WTC11 (cell line): ENCODE measurements around the gene SH3PXD2A. TPM values are rescaled to one million over a fixed set of nuclear protein-coding genes. Genes with fewer than 3 reads are reported as not detected.

Source experiments
- ATAC-seq: fragments of 200-7000 bp; cut with Tn5 transposase; 2 replicates; pipeline ENCODE4 v1.10.0; 2021; ENCODE audit warnings: mild to moderate bottlenecking, moderate library complexity
- CTCF ChIA-PET: fragments of 300-600 bp; sonication (Branson Sonifier 250); formaldehyde crosslinking; loops from one replicate; lab custom pipeline; 2021; ENCODE audit warnings: antibody characterized with exemption; lab: Charles Lee
- POLR2A ChIA-PET: fragments of 350-600 bp; sonication (Branson Sonifier 250); formaldehyde crosslinking; loops from one replicate; lab custom pipeline; 2021; ENCODE audit warnings: antibody characterized with exemption; lab: Charles Lee
- DNase-seq: peaks from one replicate; pipeline ENCODE4 v3.0.0; 2021; ENCODE audit warnings: low spot score
- H3K27ac Mint-ChIP-seq: 2 replicates; pipeline ENCODE4 v1.8.0; 2021; ENCODE audit warnings: mixed read lengths
- H3K27me3 Mint-ChIP-seq: 2 replicates; pipeline ENCODE4 v1.8.0; 2021; ENCODE audit warnings: low read depth, mild to moderate bottlenecking, moderate library complexity, mixed read lengths
- H3K36me3 Mint-ChIP-seq: 2 replicates; pipeline ENCODE4 v1.8.0; 2021; ENCODE audit warnings: mixed read lengths
- H3K4me1 Mint-ChIP-seq: 2 replicates; pipeline ENCODE4 v1.8.0; 2022; ENCODE audit warnings: mixed read lengths
- H3K4me3 Mint-ChIP-seq: 2 replicates; pipeline ENCODE4 v1.8.0; 2021; ENCODE audit warnings: mild to moderate bottlenecking, moderate library complexity, mixed read lengths
- H3K9me3 Mint-ChIP-seq: 2 replicates; pipeline ENCODE4 v1.8.0; 2021; ENCODE audit warnings: mixed read lengths
- ATF1 ChIP-seq: sonication (generic); formaldehyde crosslinking; IDR thresholded peaks from 2 replicates; pipeline ENCODE4 v1.8.1; 2023; ENCODE audit warnings: mild to moderate bottlenecking, moderate library complexity, missing genetic modification reagents
- ERG ChIP-seq: fragments of 250-450 bp; sonication (Bioruptor Pico); IDR thresholded peaks from 2 replicates; pipeline ENCODE4 v1.8.0; 2021; ENCODE audit warnings: mild to moderate bottlenecking
- FOXP1 ChIP-seq: sonication (generic); formaldehyde crosslinking; IDR thresholded peaks from 2 replicates; pipeline ENCODE4 v1.8.0; 2022; ENCODE audit warnings: missing genetic modification reagents, mild to moderate bottlenecking, moderate library complexity, borderline replicate concordance
- GABPB1 ChIP-seq: sonication (generic); formaldehyde crosslinking; IDR thresholded peaks from 2 replicates; pipeline ENCODE4 v1.8.1; 2023; ENCODE audit warnings: mild to moderate bottlenecking, missing genetic modification reagents
- HMGA2 ChIP-seq: fragments of 250-450 bp; sonication (Bioruptor Pico); IDR thresholded peaks from 2 replicates; pipeline ENCODE4 v1.4.0; 2021; ENCODE audit warnings: mild to moderate bottlenecking, moderate library complexity
- IRF1 ChIP-seq: sonication (generic); formaldehyde crosslinking; IDR thresholded peaks from 2 replicates; pipeline ENCODE4 v1.8.0; 2023; ENCODE audit warnings: missing genetic modification reagents
- JUN ChIP-seq: sonication (generic); formaldehyde crosslinking; IDR thresholded peaks from 2 replicates; pipeline ENCODE4 v1.8.0; 2023; ENCODE audit warnings: mild to moderate bottlenecking, missing genetic modification reagents
- MAX ChIP-seq: sonication (generic); formaldehyde crosslinking; IDR thresholded peaks from 2 replicates; pipeline ENCODE4 v1.8.0; 2022; ENCODE audit warnings: mild to moderate bottlenecking, missing genetic modification reagents
- MLX ChIP-seq: sonication (generic); formaldehyde crosslinking; IDR thresholded peaks from 2 replicates; pipeline ENCODE4 v1.8.1; 2023; ENCODE audit warnings: mild to moderate bottlenecking, missing genetic modification reagents, moderate library complexity
- NFYB ChIP-seq: sonication (generic); formaldehyde crosslinking; conservative IDR thresholded peaks from 2 replicates; pipeline ENCODE4 v1.8.0; 2022; ENCODE audit warnings: low read depth, missing genetic modification reagents
- NR3C1 ChIP-seq: sonication (generic); formaldehyde crosslinking; conservative IDR thresholded peaks from 2 replicates; pipeline ENCODE4 v1.8.1; 2023; ENCODE audit warnings: low read depth, mild to moderate bottlenecking, missing genetic modification reagents
- SMAD3 ChIP-seq: sonication (generic); formaldehyde crosslinking; IDR thresholded peaks from 2 replicates; pipeline ENCODE4 v1.8.0; 2022; ENCODE audit warnings: missing genetic modification reagents, mild to moderate bottlenecking, borderline replicate concordance
- SOX15 ChIP-seq: fragments of 250-450 bp; sonication (Bioruptor Pico); IDR thresholded peaks from 2 replicates; pipeline ENCODE4 v1.9.0; 2021; ENCODE audit warnings: mild to moderate bottlenecking
- USF1 ChIP-seq: sonication (generic); formaldehyde crosslinking; IDR thresholded peaks from 2 replicates; pipeline ENCODE4 v1.8.0; 2022; ENCODE audit warnings: mild to moderate bottlenecking, missing genetic modification reagents
- ZNF121 ChIP-seq: sonication (generic); formaldehyde crosslinking; IDR thresholded peaks from 2 replicates; pipeline ENCODE4 v1.8.0; 2023; ENCODE audit warnings: missing genetic modification reagents
- total RNA-seq: library from RNA; stranded (reverse); gene quantifications from 3 replicates; pipeline ENCODE4 v1.2.3, GENCODE V29; 2021
- TF ChIP-seq, protein P1 (sequence below): sonication (generic); formaldehyde crosslinking; IDR thresholded peaks from 2 replicates; pipeline ENCODE4 v1.8.1; 2022; ENCODE audit warnings: mild to moderate bottlenecking, missing genetic modification reagents, moderate library complexity, borderline replicate concordance
- TF ChIP-seq, protein P2 (sequence below): sonication (generic); formaldehyde crosslinking; conservative IDR thresholded peaks from 2 replicates; pipeline ENCODE4 v1.8.1; 2022; ENCODE audit warnings: mild to moderate bottlenecking, missing genetic modification reagents
- TF ChIP-seq, protein P3 (sequence below): fragments of 250-450 bp; sonication (Bioruptor Pico); IDR thresholded peaks from 2 replicates; pipeline ENCODE4 v1.9.0; 2021; ENCODE audit warnings: mild to moderate bottlenecking

Gene SH3PXD2A
- total RNA-seq, 1 experiment from 2014 or later = 15.7 TPM

DNA sequence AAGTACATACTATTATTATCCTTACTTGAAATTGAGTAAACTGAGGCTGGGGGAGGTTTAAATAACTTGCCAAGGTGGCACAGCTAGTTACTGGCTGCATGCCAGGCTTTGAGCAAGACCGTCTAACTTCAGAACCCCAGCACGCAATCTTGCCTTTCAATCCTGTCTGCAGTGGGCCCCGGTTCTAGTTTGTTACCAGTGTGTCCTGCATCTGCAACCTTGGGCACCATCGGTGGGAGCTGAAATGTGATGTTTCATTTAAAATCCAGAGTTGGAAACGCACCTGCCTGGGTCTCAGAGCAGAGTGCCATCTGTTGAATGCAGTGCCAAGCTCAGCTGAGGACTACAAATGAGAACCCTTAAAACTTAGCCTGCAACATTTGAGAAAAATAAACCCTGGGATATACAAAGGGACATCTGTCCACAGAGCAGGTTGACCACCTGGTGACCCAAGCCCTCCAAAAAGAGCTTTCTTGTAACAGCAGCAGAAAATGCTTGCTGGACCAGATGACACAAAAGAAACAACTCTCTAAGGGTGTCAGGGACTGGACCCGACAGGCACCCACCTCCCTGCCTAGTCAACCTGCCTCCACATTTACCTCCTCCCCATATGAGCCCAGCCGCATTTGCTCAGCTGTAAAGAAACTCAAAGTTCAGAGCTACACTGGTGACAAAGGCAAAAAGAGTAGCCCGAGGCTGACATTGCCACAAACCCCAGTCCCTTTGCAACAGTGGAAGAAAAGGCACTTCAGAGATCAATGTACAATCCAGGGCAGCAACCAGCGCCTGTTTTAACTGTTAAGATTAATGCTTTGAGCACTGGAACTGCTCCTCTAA is 1.7 kb downstream of the SH3PXD2A start:
- H3K4me1 Mint-ChIP-seq = peaks cover 33% of the 10 kb centered on the region
- no peak for ATAC-seq
- no peaks in the 10 kb centered on the region for H3K36me3 Mint-ChIP-seq
- peaks cover 43% of the 10 kb centered on the region for H3K27me3 Mint-ChIP-seq
- H3K4me3 Mint-ChIP-seq = peak overlapping the region; percentile 84
- no peak overlapping the region for H3K27ac Mint-ChIP-seq
- no peaks in the 10 kb centered on the region for H3K9me3 Mint-ChIP-seq
- TF ChIP-seq USF1 (CRISPR knock-in tag) (no peak), MLX (CRISPR knock-in tag) (no peak), ATF1 (CRISPR knock-in tag) (no peak), SMAD3 (CRISPR knock-in tag) (no peak)
- TF ChIP-seq, protein P1, sequence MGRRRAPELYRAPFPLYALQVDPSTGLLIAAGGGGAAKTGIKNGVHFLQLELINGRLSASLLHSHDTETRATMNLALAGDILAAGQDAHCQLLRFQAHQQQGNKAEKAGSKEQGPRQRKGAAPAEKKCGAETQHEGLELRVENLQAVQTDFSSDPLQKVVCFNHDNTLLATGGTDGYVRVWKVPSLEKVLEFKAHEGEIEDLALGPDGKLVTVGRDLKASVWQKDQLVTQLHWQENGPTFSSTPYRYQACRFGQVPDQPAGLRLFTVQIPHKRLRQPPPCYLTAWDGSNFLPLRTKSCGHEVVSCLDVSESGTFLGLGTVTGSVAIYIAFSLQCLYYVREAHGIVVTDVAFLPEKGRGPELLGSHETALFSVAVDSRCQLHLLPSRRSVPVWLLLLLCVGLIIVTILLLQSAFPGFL (CRISPR knock-in tag) = no peak
- TF ChIP-seq, protein P2, sequence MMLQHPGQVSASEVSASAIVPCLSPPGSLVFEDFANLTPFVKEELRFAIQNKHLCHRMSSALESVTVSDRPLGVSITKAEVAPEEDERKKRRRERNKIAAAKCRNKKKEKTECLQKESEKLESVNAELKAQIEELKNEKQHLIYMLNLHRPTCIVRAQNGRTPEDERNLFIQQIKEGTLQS (CRISPR knock-in tag) = no peak
- DNase-seq = no peak
- ChIA-PET CTCF (interaction anchor here (1.0 to 6.4 kb wide), 15 partner anchors 13 to 141 kb away, joined by 3 to 64 read pairs (median 4); no protein-coding TSS in a partner anchor), POLR2A (interaction anchor here (1.1 to 1.2 kb wide), 3 partner anchors 72 to 141 kb away, joined by 3 read pairs; no protein-coding TSS in a partner anchor)

- Mint-ChIP-seq H3K4me1 (peaks cover 37% of the 10 kb centered on the region), H3K27ac (no peak overlapping the region), H3K27me3 (peaks cover 42% of the 10 kb centered on the region), H3K4me3 (no peak overlapping the region), H3K9me3 (no peaks in the 10 kb centered on the region), H3K36me3 (no peaks in the 10 kb centered on the region)
- DNase-seq (no peak), ATAC-seq (no peak)
- CTCF ChIA-PET = interaction anchor here (0.8 to 6.4 kb wide), 3 partner anchors 35 to 140 kb away, joined by 3 to 64 read pairs (median 3); no protein-coding TSS in a partner anchor
- no peak for TF ChIP-seq GABPB1 (CRISPR knock-in tag)
- TF ChIP-seq ZNF121 = no peak
- TF ChIP-seq NFYB (CRISPR knock-in tag) = no peak
- TF ChIP-seq ERG = no peak
- no peak for TF ChIP-seq MAX (CRISPR knock-in tag)
- no peak for TF ChIP-seq NR3C1 (CRISPR knock-in tag)
- TF ChIP-seq, protein P3, sequence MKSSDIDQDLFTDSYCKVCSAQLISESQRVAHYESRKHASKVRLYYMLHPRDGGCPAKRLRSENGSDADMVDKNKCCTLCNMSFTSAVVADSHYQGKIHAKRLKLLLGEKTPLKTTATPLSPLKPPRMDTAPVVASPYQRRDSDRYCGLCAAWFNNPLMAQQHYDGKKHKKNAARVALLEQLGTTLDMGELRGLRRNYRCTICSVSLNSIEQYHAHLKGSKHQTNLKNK = no peak
- TF ChIP-seq SOX15 (CRISPR knock-in tag) = no peak
- no peak for TF ChIP-seq HMGA2 (CRISPR knock-in tag)
- TF ChIP-seq FOXP1 = no peak
- POLR2A ChIA-PET = no interaction called here
Measured at GRCh38 chr10:103852856-103853255, 2.5 kb downstream of the SH3PXD2A start.

DNA sequence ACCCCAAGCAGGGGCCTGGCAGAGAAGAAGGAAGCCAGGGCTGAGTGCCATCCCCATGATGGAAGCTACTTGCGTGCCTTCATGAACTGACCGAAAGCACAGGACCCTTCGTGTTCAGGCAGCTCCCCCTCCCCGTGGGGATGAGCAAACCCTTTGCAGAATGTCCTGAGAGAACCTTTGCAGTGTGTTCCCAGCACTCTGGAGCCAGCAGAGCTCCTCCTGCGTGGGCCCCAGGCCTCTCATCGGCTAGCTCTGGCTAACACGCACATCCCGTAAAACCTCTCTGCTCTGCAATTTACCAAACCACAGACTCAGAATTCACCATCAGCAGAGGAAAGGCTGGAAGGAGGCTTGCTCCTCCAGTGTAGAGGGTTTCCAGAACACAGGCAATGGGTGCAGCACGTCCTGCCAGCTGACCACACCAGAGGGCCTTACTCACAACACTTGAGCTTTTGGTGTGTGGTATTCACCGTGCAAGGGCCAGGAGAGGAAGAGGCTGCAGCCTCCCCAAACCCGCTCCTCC is 3.1 kb downstream of the SH3PXD2A start:
- Mint-ChIP-seq H3K36me3 (no peaks in the 10 kb centered on the region), H3K27me3 (peaks cover 36% of the 10 kb centered on the region), H3K4me1 (peaks cover 37% of the 10 kb centered on the region), H3K27ac (no peak overlapping the region), H3K9me3 (no peaks in the 10 kb centered on the region), H3K4me3 (no peak overlapping the region)
- ChIA-PET CTCF (interaction anchor here (0.8 to 6.4 kb wide), 3 partner anchors 36 to 140 kb away, joined by 3 to 64 read pairs (median 3); no protein-coding TSS in a partner anchor), POLR2A (no interaction called here)
- no peak for ATAC-seq
- no peak for DNase-seq
- TF ChIP-seq IRF1 (CRISPR knock-in tag) (no peak), JUN (CRISPR knock-in tag) (no peak), ZNF121 (no peak)
- TF ChIP-seq, protein P1 (CRISPR knock-in tag) = no peak
